OCI-LY3 (cell line): ENCODE measurements around the gene PEX3.

Experiments used
- H2AFZ ChIP-seq: fragments of 200-600, 300-600 bp; shearing (Covaris generic); 2 replicates; pipeline ENCODE4 v1.6.0; 2014; ENCODE audit warnings: antibody characterized with exemption, low read depth, low read length
- H3K27ac ChIP-seq: fragments of 200-600, 300-600 bp; sonication (generic); 2 replicates; pipeline ENCODE4 v1.5.1; 2014; ENCODE audit warnings: mild to moderate bottlenecking, low read length, moderate library complexity, mixed read lengths
- H3K27me3 ChIP-seq: fragments of 200-600, 300-600 bp; sonication (generic); 2 replicates; pipeline ENCODE4 v1.6.1; 2014; ENCODE audit warnings: low read depth, low read length, mixed read lengths
- H3K36me3 ChIP-seq: fragments of 200-600, 300-600 bp; sonication (generic); replicated peaks from 2 replicates; pipeline ENCODE3; 2014; ENCODE audit warnings: low read depth, low read length, mixed read lengths
- H3K4me1 ChIP-seq: fragments of 300-600, 200-600 bp; sonication (generic); 2 replicates; pipeline ENCODE4 v1.6.1; 2014; ENCODE audit warnings: low read length, mixed read lengths
- H3K4me2 ChIP-seq: fragments of 200-600, 300-600 bp; sonication (generic); 2 replicates; pipeline ENCODE4 v1.6.1; 2014; ENCODE audit warnings: low read length, mixed read lengths
- H3K4me3 ChIP-seq: fragments of 300-600, 200-600 bp; sonication (generic); 2 replicates; pipeline ENCODE4 v1.5.1; 2014; ENCODE audit warnings: antibody characterized with exemption, mild to moderate bottlenecking, low read length, moderate library complexity
- H3K79me2 ChIP-seq: fragments of 300-600, 200-600 bp; shearing (Covaris generic); 2 replicates; pipeline ENCODE4 v1.6.1; 2014; ENCODE audit warnings: mild to moderate bottlenecking, low read length, mixed read lengths
- H3K9ac ChIP-seq: fragments of 300-600, 200-600 bp; shearing (Covaris generic); 2 replicates; pipeline ENCODE4 v1.6.0; 2014; ENCODE audit warnings: mild to moderate bottlenecking, low read length, moderate library complexity
- H3K9me3 ChIP-seq: fragments of 200-600, 300-600 bp; shearing (Covaris generic); 2 replicates; pipeline ENCODE4 v1.6.1; 2014; ENCODE audit warnings: low read length, mixed read lengths; ENCODE audit not compliant: insufficient read depth
- H4K20me1 ChIP-seq: fragments of 200-600, 300-600 bp; sonication (generic); 2 replicates; pipeline ENCODE4 v1.6.1; 2016; ENCODE audit warnings: low read length, mixed read lengths; ENCODE audit not compliant: insufficient read depth
- EZH2phosphoT487 ChIP-seq: fragments of 200-600 bp; shearing (Covaris generic); IDR thresholded peaks from 2 replicates; pipeline ENCODE4 v1.6.1; 2018; ENCODE audit warnings: antibody characterized with exemption, mixed run types, low read depth
- TF ChIP-seq, protein P1 (sequence below): fragments of 200-600, 300-600 bp; sonication (generic); IDR thresholded peaks from 2 replicates; pipeline ENCODE4 v1.5.1; 2014; ENCODE audit warnings: antibody characterized with exemption, low read length, low read depth

PEX3 gene, protein sequence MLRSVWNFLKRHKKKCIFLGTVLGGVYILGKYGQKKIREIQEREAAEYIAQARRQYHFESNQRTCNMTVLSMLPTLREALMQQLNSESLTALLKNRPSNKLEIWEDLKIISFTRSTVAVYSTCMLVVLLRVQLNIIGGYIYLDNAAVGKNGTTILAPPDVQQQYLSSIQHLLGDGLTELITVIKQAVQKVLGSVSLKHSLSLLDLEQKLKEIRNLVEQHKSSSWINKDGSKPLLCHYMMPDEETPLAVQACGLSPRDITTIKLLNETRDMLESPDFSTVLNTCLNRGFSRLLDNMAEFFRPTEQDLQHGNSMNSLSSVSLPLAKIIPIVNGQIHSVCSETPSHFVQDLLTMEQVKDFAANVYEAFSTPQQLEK

DNA sequence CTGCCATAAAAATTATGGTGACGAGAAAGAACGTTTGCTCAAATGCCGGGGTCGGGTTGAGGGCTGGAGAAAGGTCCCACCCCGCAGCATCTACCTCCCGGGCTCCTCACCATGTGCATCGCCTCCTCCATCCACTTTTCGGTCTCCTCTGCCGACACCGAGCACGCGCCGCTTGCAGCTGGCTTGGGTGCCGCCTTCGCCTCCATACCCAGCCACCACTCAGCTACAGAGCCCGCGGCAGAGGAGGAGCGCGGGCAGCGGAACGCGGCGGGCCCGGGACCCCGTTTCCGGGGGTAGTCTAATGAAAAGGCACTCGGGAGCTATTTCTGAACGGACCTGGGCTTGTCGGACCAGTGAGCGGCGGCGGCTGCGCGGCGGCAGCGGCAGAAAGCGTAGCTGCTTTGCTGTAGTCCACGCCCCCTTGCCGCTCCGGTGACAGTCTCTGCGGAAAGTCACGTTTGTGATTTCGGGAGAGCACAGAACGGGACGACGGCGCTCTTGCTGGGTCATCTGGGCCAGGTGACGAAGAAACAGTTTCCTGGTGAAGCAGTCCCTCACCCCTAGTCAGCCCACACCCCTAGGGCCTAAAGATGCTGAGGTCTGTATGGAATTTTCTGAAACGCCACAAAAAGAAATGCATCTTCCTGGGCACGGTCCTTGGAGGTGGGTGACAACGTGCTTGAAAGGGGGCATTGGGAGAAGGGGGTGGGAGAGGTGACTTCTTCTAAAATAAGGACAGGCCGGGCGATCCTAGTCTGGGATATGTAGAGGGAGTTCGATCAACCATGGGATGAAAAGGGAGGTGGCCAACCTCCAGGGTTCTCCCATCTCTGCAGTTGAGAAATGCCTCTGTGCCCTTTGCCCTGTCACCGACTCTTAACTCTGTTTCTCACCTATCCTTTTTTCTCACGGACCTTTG is at the start of gene PEX3, which contains the start of gene ADAT2:
Gene PEX3, plus strand, starts transcription at position 353 of the 919 bp plus-strand sequence. Its CDS starts 238 bp downstream, at position 591.
Gene ADAT2, minus strand, starts transcription at position 243 of the 919 bp plus-strand sequence. Its CDS starts 37 bp downstream, at position 206.
- H3K4me1 ChIP-seq: peaks cover 27% of the 10 kb centered on the region
- no peaks in the 10 kb centered on the region for H4K20me1 ChIP-seq
- no peaks in the 10 kb centered on the region for H3K27me3 ChIP-seq
- H3K4me2 ChIP-seq: peak within 1 kb of the TSS; percentile 88
- H3K9ac ChIP-seq: peak within 1 kb of the TSS; percentile 92
- peak within 1 kb of the TSS; percentile 97 for H3K4me3 ChIP-seq
- H3K27ac ChIP-seq: peak within 1 kb of the TSS; percentile 70
- H3K79me2 ChIP-seq: peaks cover 77% of the 10 kb centered on the region
- H3K36me3 ChIP-seq: no peaks in the 10 kb centered on the region
- H3K9me3 ChIP-seq: no peaks in the 10 kb centered on the region
- no peak for TF ChIP-seq EZH2phosphoT487
- TF ChIP-seq, protein P1, sequence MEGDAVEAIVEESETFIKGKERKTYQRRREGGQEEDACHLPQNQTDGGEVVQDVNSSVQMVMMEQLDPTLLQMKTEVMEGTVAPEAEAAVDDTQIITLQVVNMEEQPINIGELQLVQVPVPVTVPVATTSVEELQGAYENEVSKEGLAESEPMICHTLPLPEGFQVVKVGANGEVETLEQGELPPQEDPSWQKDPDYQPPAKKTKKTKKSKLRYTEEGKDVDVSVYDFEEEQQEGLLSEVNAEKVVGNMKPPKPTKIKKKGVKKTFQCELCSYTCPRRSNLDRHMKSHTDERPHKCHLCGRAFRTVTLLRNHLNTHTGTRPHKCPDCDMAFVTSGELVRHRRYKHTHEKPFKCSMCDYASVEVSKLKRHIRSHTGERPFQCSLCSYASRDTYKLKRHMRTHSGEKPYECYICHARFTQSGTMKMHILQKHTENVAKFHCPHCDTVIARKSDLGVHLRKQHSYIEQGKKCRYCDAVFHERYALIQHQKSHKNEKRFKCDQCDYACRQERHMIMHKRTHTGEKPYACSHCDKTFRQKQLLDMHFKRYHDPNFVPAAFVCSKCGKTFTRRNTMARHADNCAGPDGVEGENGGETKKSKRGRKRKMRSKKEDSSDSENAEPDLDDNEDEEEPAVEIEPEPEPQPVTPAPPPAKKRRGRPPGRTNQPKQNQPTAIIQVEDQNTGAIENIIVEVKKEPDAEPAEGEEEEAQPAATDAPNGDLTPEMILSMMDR: no peak
- peak within 1 kb of the TSS; percentile 96 for H2AFZ ChIP-seq

DNA sequence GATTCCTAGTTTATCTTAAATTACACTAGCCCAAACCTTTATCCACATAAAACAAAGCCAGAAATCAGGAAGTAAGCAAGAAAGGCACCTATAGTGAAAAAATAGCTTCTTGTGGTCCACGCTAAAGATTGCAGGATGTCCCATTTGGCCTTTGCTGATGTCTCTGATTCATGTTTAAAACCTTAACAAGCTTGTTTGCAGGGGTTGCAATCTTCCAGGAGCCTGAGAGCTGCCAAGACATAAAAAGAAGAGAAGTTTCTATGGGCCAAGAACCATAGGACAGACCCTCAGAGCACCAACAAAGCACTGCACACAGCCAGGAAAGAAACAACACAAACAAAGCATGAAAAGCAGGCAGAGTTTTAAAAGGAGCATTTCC is 49.5 kb upstream of the PEX3 start:
- Histone ChIP-seq H3K27ac (no peak overlapping the region), H4K20me1 (no peaks in the 10 kb centered on the region), H3K36me3 (no peaks in the 10 kb centered on the region), H3K4me3 (no peak overlapping the region), H3K79me2 (no peaks in the 10 kb centered on the region), H3K9me3 (no peaks in the 10 kb centered on the region), H3K4me1 (peaks cover 25% of the 10 kb centered on the region), H2AFZ (0 out of 2 replicates have a peak overlapping the region, but pooled peaks have one; percentile 54), H3K4me2 (peak overlapping the region; percentile 32), H3K9ac (no peak overlapping the region), H3K27me3 (no peaks in the 10 kb centered on the region)
- TF ChIP-seq EZH2phosphoT487: no peak
- TF ChIP-seq, protein P1: no peak

DNA sequence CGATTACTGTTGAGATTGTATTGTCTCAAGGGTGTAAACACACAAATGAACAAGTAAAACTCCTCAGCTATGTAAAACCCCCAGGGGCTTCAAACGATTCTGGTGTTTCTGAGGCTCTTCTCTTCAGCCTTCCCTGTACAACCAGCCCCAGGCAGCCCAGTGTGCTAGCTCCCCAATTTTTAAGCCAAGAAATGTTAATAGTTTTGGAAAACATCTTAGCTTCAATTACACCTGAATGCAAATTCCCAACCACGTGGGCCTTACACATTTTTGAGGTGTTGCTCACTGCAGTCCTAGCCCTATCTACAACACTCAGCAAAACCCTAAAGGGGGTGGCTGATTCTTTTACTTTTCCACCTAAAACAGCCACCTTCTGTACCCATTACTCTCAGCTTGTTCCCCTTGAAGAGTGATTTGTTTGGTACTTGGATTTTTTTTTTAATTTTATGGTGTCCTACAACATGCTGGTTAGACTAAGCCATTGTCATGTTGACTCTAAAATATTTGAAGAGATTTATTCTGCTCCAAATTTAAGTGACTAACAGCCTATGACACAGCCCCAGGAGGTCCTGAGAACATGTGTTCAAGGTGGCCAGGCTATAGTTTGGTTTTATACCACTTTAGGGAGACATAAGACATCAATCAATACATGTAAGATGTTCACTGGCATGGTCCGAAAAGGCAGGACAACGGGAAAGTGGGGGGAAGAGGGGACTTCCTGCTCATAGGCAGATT is 48.8 kb upstream of the PEX3 start:
- peaks cover 22% of the 10 kb centered on the region for H3K4me1 ChIP-seq
- TF ChIP-seq, protein P1: no peak
- TF ChIP-seq EZH2phosphoT487: no peak
- H3K27me3 ChIP-seq: no peaks in the 10 kb centered on the region
- H3K27ac ChIP-seq: no peak overlapping the region
- H3K9ac ChIP-seq: no peak overlapping the region
- no peaks in the 10 kb centered on the region for H3K9me3 ChIP-seq
- H3K36me3 ChIP-seq: no peaks in the 10 kb centered on the region
- no peak overlapping the region for H3K4me3 ChIP-seq
- no peak overlapping the region for H3K4me2 ChIP-seq
- H3K79me2 ChIP-seq: no peaks in the 10 kb centered on the region
- no peak overlapping the region for H2AFZ ChIP-seq
- H4K20me1 ChIP-seq: no peaks in the 10 kb centered on the region
